Measurements from ENCODE around the gene KCNV2.

DNA sequence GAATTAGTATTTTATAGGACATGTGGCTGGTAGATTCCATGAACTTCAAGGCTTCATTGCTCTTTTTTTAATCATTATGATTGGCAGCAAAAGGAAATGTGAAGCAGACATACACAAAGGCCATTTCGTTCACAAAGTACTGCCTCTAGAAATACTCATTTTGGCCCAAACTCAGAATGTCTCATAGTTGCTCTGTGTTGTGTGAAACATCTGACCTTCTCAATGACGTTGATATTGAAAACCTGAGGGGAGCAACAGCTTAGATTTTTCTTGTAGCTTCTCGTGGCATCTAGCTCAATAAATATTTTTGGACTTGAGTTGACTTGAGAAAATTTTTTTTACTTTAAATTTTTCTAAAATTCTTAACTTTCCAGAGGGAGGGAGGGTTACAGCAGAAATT lies 12.4 kb downstream of the KCNV2 start:
- TF ChIP-seq FOXA1 (IDR thresholded peaks at IDR 0.05) (no peak), PKNOX1 (IDR thresholded peaks at IDR 0.05) (no peak), BHLHE40 (IDR thresholded peaks at IDR 0.05; ENCODE audit: borderline replicate concordance) (no peak), SP1 (IDR thresholded peaks at IDR 0.05) (no peak), CTBP1 (IDR thresholded peaks at IDR 0.05; ENCODE audit: borderline replicate concordance) (no peak), FOXK2 (IDR thresholded peaks at IDR 0.05) (no peak), SUZ12 (IDR thresholded peaks at IDR 0.05) (no peak), ELF4 (IDR thresholded peaks at IDR 0.05) (no peak), FOXM1 (IDR thresholded peaks at IDR 0.05; ENCODE audit: borderline replicate concordance) (no peak), HDGF (IDR thresholded peaks at IDR 0.05; ENCODE audit: borderline replicate concordance) (no peak), TARDBP (IDR thresholded peaks at IDR 0.05) (no peak), NFRKB (IDR thresholded peaks at IDR 0.05) (no peak), ARNT (IDR thresholded peaks at IDR 0.05) (no peak)
